ENCODE results near the gene TEN1. TPM values are rescaled to one million over a fixed set of nuclear protein-coding genes. Genes with fewer than 3 reads are reported as not detected.

TEN1 gene
- total and polyA plus RNA-seq, 2 donors (not counting 1 experiment from before 2014, with no cell fraction given), result 19.8 to 34.5 TPM

GRCh38 chr17:76023900-76024237 is 44.8 kb downstream of the TEN1 start:
- Mint-ChIP-seq H3K27me3 (no peaks in the 10 kb centered on the region), H3K4me3 (no peak overlapping the region), H3K9me3 (ENCODE audit: insufficient read depth) (no peaks in the 10 kb centered on the region), H3K4me1 (no peaks in the 10 kb centered on the region), H3K27ac (no peak overlapping the region)
- Histone ChIP-seq H3K9ac (ENCODE audit: low read length) (no peak overlapping the region), H3K36me3 (replicated peaks in 1 of 2; ENCODE audit: control extremely low read depth in 1 of 2, control insufficient read depth in 1 of 2, extremely low read depth in 1 of 2, insufficient read depth in 2 of 2, low read length in 1 of 2) (no peaks in the 10 kb centered on the region), H3K79me2 (ENCODE audit: control insufficient read depth, insufficient read depth, low read length) (no peaks in the 10 kb centered on the region), H4K20me1 (ENCODE audit: control insufficient read depth, insufficient read depth, low read length, poor library complexity, severe bottlenecking) (no peaks in the 10 kb centered on the region), H3K9me3 (ENCODE audit: control extremely low read depth in 1 of 3, control insufficient read depth in 2 of 3, insufficient read depth in 1 of 3, low read length in 2 of 3) (no peaks in the 10 kb centered on the region), H3K4me1 (ENCODE audit: control insufficient read depth in 2 of 2, insufficient read depth in 2 of 2, low read length in 2 of 2) (no peaks in the 10 kb centered on the region), H2AFZ (ENCODE audit: insufficient read depth, low read depth, low read length, poor library complexity, severe bottlenecking) (no peak overlapping the region), H3K27me3 (replicated peaks in 1 of 4; ENCODE audit: control extremely low read depth in 1 of 4, control insufficient read depth in 3 of 4, insufficient read depth in 4 of 4, low read length in 3 of 4) (no peaks in the 10 kb centered on the region), H3K27ac (ENCODE audit: low read length in 2 of 2) (no peak overlapping the region), H3K4me2 (replicated peaks; ENCODE audit: low read depth, low read length, poor library complexity, severe bottlenecking) (no peak overlapping the region), H3K4me3 (ENCODE audit: control extremely low read depth in 1 of 5, extremely low read depth in 1 of 5, insufficient read depth in 1 of 5, low read depth in 2 of 5, low read length in 4 of 5) (no peak overlapping the region)
- WGBS (ENCODE audit: insufficient coverage), result 87% methylated on average over 7 of the region's 9 CpGs
- ChIA-PET CTCF (interaction anchor here (0.8 to 1.0 kb wide), 3 partner anchors 9 to 600 kb away, joined by 3 read pairs; no protein-coding TSS in a partner anchor), POLR2A (no interaction called here)
- no peak for TF ChIP-seq EZH2 (IDR thresholded peaks at IDR 0.05; ENCODE audit: borderline replicate concordance, insufficient read depth, low read depth, low read length, poor library complexity, severe bottlenecking)
- TF ChIP-seq CTCF (IDR thresholded peaks at IDR 0.05), result no peak
- intact Hi-C loops (cut with micrococcal nuclease), result no loop called here
- DNase-seq, result no peak
- ATAC-seq (ENCODE audit: low read depth), result no peak

GRCh38 chr17:76024353-76024752 is 45.3 kb downstream of the TEN1 start:
- 100% methylated on average over 4 of the region's 9 CpGs for WGBS (ENCODE audit: insufficient coverage)
- no peak for TF ChIP-seq EZH2 (IDR thresholded peaks at IDR 0.05; ENCODE audit: borderline replicate concordance, insufficient read depth, low read depth, low read length, poor library complexity, severe bottlenecking)
- TF ChIP-seq CTCF (IDR thresholded peaks at IDR 0.05), result no peak
- Mint-ChIP-seq H3K4me1 (peaks cover 2% of the 10 kb centered on the region), H3K9me3 (ENCODE audit: insufficient read depth) (no peaks in the 10 kb centered on the region), H3K27me3 (no peaks in the 10 kb centered on the region), H3K27ac (no peak overlapping the region), H3K4me3 (no peak overlapping the region)
- H3K27ac ChIP-seq (ENCODE audit: low read length in 2 of 2), result no peak overlapping the region
- no peak overlapping the region for H3K4me3 ChIP-seq (ENCODE audit: control extremely low read depth in 1 of 5, extremely low read depth in 1 of 5, insufficient read depth in 1 of 5, low read depth in 2 of 5, low read length in 4 of 5)
- POLR2A ChIA-PET, result no interaction called here
- H3K79me2 ChIP-seq (ENCODE audit: control insufficient read depth, insufficient read depth, low read length), result no peaks in the 10 kb centered on the region
- DNase-seq (no peak), ATAC-seq (ENCODE audit: low read depth) (no peak)
- peaks cover 2% of the 10 kb centered on the region in 2 donors for H3K4me1 ChIP-seq (ENCODE audit: control insufficient read depth in 2 of 2, insufficient read depth in 2 of 2, low read length in 2 of 2)
- no peaks in the 10 kb centered on the region for H4K20me1 ChIP-seq (ENCODE audit: control insufficient read depth, insufficient read depth, low read length, poor library complexity, severe bottlenecking)
- intact Hi-C loops (cut with micrococcal nuclease), result no loop called here
- H3K4me2 ChIP-seq (replicated peaks; ENCODE audit: low read depth, low read length, poor library complexity, severe bottlenecking), result no peak overlapping the region
- no peaks in the 10 kb centered on the region for H3K9me3 ChIP-seq (ENCODE audit: control extremely low read depth in 1 of 3, control insufficient read depth in 2 of 3, insufficient read depth in 1 of 3, low read length in 2 of 3)
- CTCF ChIA-PET, result interaction anchor here (0.8 to 1.0 kb wide), 2 partner anchors 10 to 600 kb away, joined by 3 read pairs; no protein-coding TSS in a partner anchor
- no peaks in the 10 kb centered on the region for H3K36me3 ChIP-seq (replicated peaks in 1 of 2; ENCODE audit: control extremely low read depth in 1 of 2, control insufficient read depth in 1 of 2, extremely low read depth in 1 of 2, insufficient read depth in 2 of 2, low read length in 1 of 2)
- no peak overlapping the region for H3K9ac ChIP-seq (ENCODE audit: low read length)
- H2AFZ ChIP-seq (ENCODE audit: insufficient read depth, low read depth, low read length, poor library complexity, severe bottlenecking), result no peak overlapping the region
- H3K27me3 ChIP-seq (replicated peaks in 1 of 4; ENCODE audit: control extremely low read depth in 1 of 4, control insufficient read depth in 3 of 4, insufficient read depth in 4 of 4, low read length in 3 of 4), result no peaks in the 10 kb centered on the region
